ENCODE results near the gene PRKCE.

- TF ChIP-seq YY1 (IDR thresholded peaks at IDR 0.05; ENCODE audit: insufficient read depth, insufficient read length): no peak
- no peak for TF ChIP-seq ZNF274 (IDR thresholded peaks at IDR 0.05; ENCODE audit: low read depth, low read length)
These were observed 99.0 kb downstream of the PRKCE start for GRCh38 chr2:45750484-45750883.

Measured in NT2/D1 (cell line).